ENCODE data around the gene PIK3R1.

The PIK3R1 gene

GRCh38 chr5:68215208-68215897 is at the start of gene PIK3R1:
Gene PIK3R1, plus strand, starts transcription at chr5:68215756. Its CDS starts 10,920 bp downstream, at chr5:68226676.
- peaks cover 36 to 45% of the 10 kb centered on the region in 2 experiments for H3K4me1 ChIP-seq (ENCODE audit: control insufficient read depth in 1 of 2, insufficient read depth in 1 of 2, low read depth in 1 of 2, low read length in 1 of 2)
- no peaks in the 10 kb centered on the region for H3K9me3 ChIP-seq
- no peaks in the 10 kb centered on the region for H3K36me3 ChIP-seq
- peak; percentile 56 for TF ChIP-seq CTCF (IDR thresholded peaks at IDR 0.05)
- H3K27me3 ChIP-seq, result no peaks in the 10 kb centered on the region
- H3K4me3 ChIP-seq (ENCODE audit: low read depth in 1 of 2, low read length in 1 of 2), result peak within 1 kb of the TSS; percentile 91 to 96
- H3K27ac ChIP-seq, result peak within 1 kb of the TSS; percentile 94

GRCh38 chr5:68167195-68167651 is 48.3 kb upstream of the PIK3R1 start:
- no peak overlapping the region for H3K27ac ChIP-seq
- no peaks in the 10 kb centered on the region for H3K36me3 ChIP-seq
- H3K4me3 ChIP-seq (ENCODE audit: low read depth in 1 of 2, low read length in 1 of 2), result no peak overlapping the region
- no peaks in the 10 kb centered on the region for H3K4me1 ChIP-seq (ENCODE audit: control insufficient read depth in 1 of 2, insufficient read depth in 1 of 2, low read depth in 1 of 2, low read length in 1 of 2)
- TF ChIP-seq CTCF (IDR thresholded peaks at IDR 0.05), result no peak
- H3K27me3 ChIP-seq, result no peaks in the 10 kb centered on the region
- H3K9me3 ChIP-seq, result no peaks in the 10 kb centered on the region

GRCh38 chr5:68169903-68170302 is 45.7 kb upstream of the PIK3R1 start:
- H3K4me1 ChIP-seq (ENCODE audit: control insufficient read depth in 1 of 2, insufficient read depth in 1 of 2, low read depth in 1 of 2, low read length in 1 of 2), result no peaks in the 10 kb centered on the region
- TF ChIP-seq CTCF (IDR thresholded peaks at IDR 0.05), result no peak
- H3K4me3 ChIP-seq (ENCODE audit: low read depth in 1 of 2, low read length in 1 of 2), result no peak overlapping the region
- H3K27ac ChIP-seq, result no peak overlapping the region
- H3K36me3 ChIP-seq, result no peaks in the 10 kb centered on the region
- no peaks in the 10 kb centered on the region for H3K27me3 ChIP-seq
- H3K9me3 ChIP-seq, result no peaks in the 10 kb centered on the region

GRCh38 chr5:68170826-68171558 is 44.6 kb upstream of the PIK3R1 start:
- TF ChIP-seq CTCF (IDR thresholded peaks at IDR 0.05), result no peak
- no peaks in the 10 kb centered on the region for H3K4me1 ChIP-seq (ENCODE audit: control insufficient read depth in 1 of 2, insufficient read depth in 1 of 2, low read depth in 1 of 2, low read length in 1 of 2)
- no peaks in the 10 kb centered on the region for H3K9me3 ChIP-seq
- no peaks in the 10 kb centered on the region for H3K36me3 ChIP-seq
- H3K27ac ChIP-seq, result no peak overlapping the region
- H3K4me3 ChIP-seq (ENCODE audit: low read depth in 1 of 2, low read length in 1 of 2), result no peak overlapping the region
- no peaks in the 10 kb centered on the region for H3K27me3 ChIP-seq

- no peaks in the 10 kb centered on the region for H3K9me3 ChIP-seq
- no peaks in the 10 kb centered on the region for H3K36me3 ChIP-seq
- H3K27me3 ChIP-seq, result no peaks in the 10 kb centered on the region
- H3K4me3 ChIP-seq (ENCODE audit: low read depth in 1 of 2, low read length in 1 of 2), result no peak overlapping the region
- H3K4me1 ChIP-seq (ENCODE audit: control insufficient read depth in 1 of 2, insufficient read depth in 1 of 2, low read depth in 1 of 2, low read length in 1 of 2), result no peaks in the 10 kb centered on the region
- no peak overlapping the region for H3K27ac ChIP-seq
- TF ChIP-seq CTCF (IDR thresholded peaks at IDR 0.05), result no peak
Observed at GRCh38 chr5:68172314-68172713, 43.2 kb upstream of the PIK3R1 start.

Data from neutrophil (primary cell).